NCI-H446 (cell line): ENCODE data around the gene FYTTD1.

Source experiments
- DNase-seq, 2 experiments: peaks; one replicate each; lab custom pipeline; 2025; lab: John Stamatoyannopoulos, UW

FYTTD1 gene

GRCh38 chr3:197737319-197737649, 12.4 kb upstream of the FYTTD1 start:
- DNase-seq: no peak

- DNase-seq: no peak
Observed at GRCh38 chr3:197737749-197738462, 11.8 kb upstream of the FYTTD1 start.

GRCh38 chr3:197742787-197743186, 6.9 kb upstream of the FYTTD1 start:
- no peak for DNase-seq

- DNase-seq: no peak
Observed at GRCh38 chr3:197746209-197746608, 3.5 kb upstream of the FYTTD1 start.

- peak in 1 of 2 experiments; percentile 15 for DNase-seq
Observed at GRCh38 chr3:197746801-197747237, 2.9 kb upstream of the FYTTD1 start.

GRCh38 chr3:197748597-197749314, 927 bp upstream of the FYTTD1 start:
- DNase-seq: no peak

GRCh38 chr3:197749315-197749600, 425 bp upstream of the FYTTD1 start:
- peak; percentile 47 to 61 for DNase-seq

- peak in 1 of 2 experiments; percentile 26 for DNase-seq
Observed at GRCh38 chr3:197750396-197750831, 731 bp downstream of the FYTTD1 start.

GRCh38 chr3:197750858-197751737, 1.4 kb downstream of the FYTTD1 start:
- no peak for DNase-seq

- no peak for DNase-seq
Observed at GRCh38 chr3:197752107-197752506, 2.4 kb downstream of the FYTTD1 start.

- DNase-seq: no peak
Observed at GRCh38 chr3:197753263-197753662, 3.6 kb downstream of the FYTTD1 start.

GRCh38 chr3:197756704-197757103, 7.0 kb downstream of the FYTTD1 start:
- DNase-seq: no peak

GRCh38 chr3:197758512-197758911, 8.8 kb downstream of the FYTTD1 start:
- DNase-seq: no peak

- DNase-seq: no peak
Observed at GRCh38 chr3:197761784-197762183, 12.1 kb downstream of the FYTTD1 start.

- DNase-seq: no peak
Observed at GRCh38 chr3:197775317-197775716, 25.6 kb downstream of the FYTTD1 start.

- DNase-seq: no peak
Observed at GRCh38 chr3:197782230-197782629, 32.5 kb downstream of the FYTTD1 start.

- DNase-seq: no peak
Observed at GRCh38 chr3:197784019-197784585, 34.4 kb downstream of the FYTTD1 start.

- no peak for DNase-seq
Observed at GRCh38 chr3:197787412-197787811, 37.7 kb downstream of the FYTTD1 start.

- DNase-seq: no peak
Observed at GRCh38 chr3:197789309-197789708, 39.6 kb downstream of the FYTTD1 start.

GRCh38 chr3:197790033-197790432, 40.4 kb downstream of the FYTTD1 start:
- DNase-seq: no peak

GRCh38 chr3:197791113-197791891, 41.6 kb downstream of the FYTTD1 start, which contains the start of gene LRCH3:
LRCH3 (plus strand) TSS chr3:197791254; CDS start chr3:197791279, 25 bp downstream.
- peak; percentile 87 to 92 for DNase-seq
